Thyroid gland (tissue), 4 donors: ENCODE measurements around the gene LMOD1. TPM values are rescaled to one million over a fixed set of nuclear protein-coding genes. Genes with fewer than 3 reads are reported as not detected.

Experiments
- DNase-seq, 2 donors: peaks; one replicate each; pipeline ENCODE4 v3.0.0-alpha.2; 2019
- H3K27ac ChIP-seq, 3 donors: fragments of 200-600 bp; sonication (generic); 1 replicate in 2 of 3; 2 replicates in 1 of 3; pipeline ENCODE4 v1.5.1; 2016 to 2019; ENCODE audit warnings: mild to moderate bottlenecking in 1 of 3, moderate library complexity in 1 of 3
- H3K27me3 ChIP-seq: fragments of 200-600 bp; sonication (generic); one replicate; pipeline ENCODE4 v1.5.1; 2019
- H3K36me3 ChIP-seq, 2 donors: fragments of 200-600 bp; sonication (generic); one replicate each; pipeline ENCODE4 v1.5.1; 2016 to 2019
- H3K4me1 ChIP-seq, 2 donors: fragments of 200-600 bp; sonication (generic); one replicate each; pipeline ENCODE4 v1.5.1; 2017 to 2019
- H3K4me3 ChIP-seq, 3 donors: fragments of 200-600 bp; sonication (generic); replicated peaks in 1 of 3; 1 replicate in 2 of 3; 2 replicates in 1 of 3; pipeline ENCODE4 v1.5.1; 2016; ENCODE audit warnings: mild to moderate bottlenecking in 1 of 3
- H3K9me3 ChIP-seq: fragments of 200-600 bp; sonication (generic); one replicate; pipeline ENCODE4 v1.5.1; 2017
- POLR2A ChIP-seq, 2 donors: fragments of 450-650 bp; IDR thresholded peaks; one replicate each; pipeline ENCODE4 v1.6.1; 2017; ENCODE audit warnings: antibody characterized with exemption in 2 of 2, mild to moderate bottlenecking in 2 of 2, moderate library complexity in 1 of 2
- WGBS, 2 donors: methylation state at CpG; one replicate each; pipeline ENCODE4 v1.1.5; 2017; 5-methylcytosine and 5-hydroxymethylcytosine counted together
- intact Hi-C: fragments of 100-400 bp; cut with DNase I; formaldehyde crosslinking; loops from one replicate; pipeline ENCODE4 v1.15.1; 2023
- total RNA-seq, 4 donors: library from RNA; depleted of rRNA; stranded (reverse); fragments of >200 nt; gene quantifications; one replicate each; pipeline ENCODE4 v1.2.3, GENCODE V29; 2016
- TF ChIP-seq, protein P1 (sequence below), 6 experiments: fragments of 200-600 bp in 3 of 6; fragments of 450-650 bp in 3 of 6; sonication (generic) in 3 of 6; IDR thresholded peaks; one replicate each; pipeline ENCODE4 v1.5.1; 2016 to 2019; ENCODE audit warnings: antibody characterized with exemption in 6 of 6, mild to moderate bottlenecking in 2 of 6, inconsistent platforms in 1 of 6, moderate library complexity in 1 of 6

LMOD1 gene
- total RNA-seq, 4 donors from 2014 or later, result 30.6 to 50.0 (median 35.9) TPM

DNA sequence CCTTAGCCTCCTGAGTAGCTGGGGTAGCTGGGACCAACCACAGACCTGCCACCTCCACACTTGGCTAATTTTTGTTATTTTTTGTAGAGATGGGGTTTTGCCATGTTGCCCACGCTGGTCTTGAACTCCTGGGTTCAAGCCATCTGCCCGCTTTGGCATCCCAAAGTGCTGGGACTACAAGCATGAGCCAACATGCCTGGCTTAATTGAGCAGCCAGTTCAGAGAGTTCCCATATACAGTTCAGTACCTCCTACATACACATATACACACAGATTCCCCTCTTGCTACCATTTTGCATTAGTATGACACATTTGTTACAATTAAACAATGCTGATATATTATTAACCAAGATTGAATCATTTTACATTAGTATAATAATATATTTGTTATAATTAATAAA is 39.0 kb upstream of the LMOD1 start:
- H3K27me3 ChIP-seq, result no peaks in the 10 kb centered on the region
- 52 to 86% methylated on average over 2 of the region's 2 CpGs for WGBS, 2 donors
- TF ChIP-seq POLR2A (IDR thresholded peaks at IDR 0.05), result no peak
- TF ChIP-seq, protein P1, sequence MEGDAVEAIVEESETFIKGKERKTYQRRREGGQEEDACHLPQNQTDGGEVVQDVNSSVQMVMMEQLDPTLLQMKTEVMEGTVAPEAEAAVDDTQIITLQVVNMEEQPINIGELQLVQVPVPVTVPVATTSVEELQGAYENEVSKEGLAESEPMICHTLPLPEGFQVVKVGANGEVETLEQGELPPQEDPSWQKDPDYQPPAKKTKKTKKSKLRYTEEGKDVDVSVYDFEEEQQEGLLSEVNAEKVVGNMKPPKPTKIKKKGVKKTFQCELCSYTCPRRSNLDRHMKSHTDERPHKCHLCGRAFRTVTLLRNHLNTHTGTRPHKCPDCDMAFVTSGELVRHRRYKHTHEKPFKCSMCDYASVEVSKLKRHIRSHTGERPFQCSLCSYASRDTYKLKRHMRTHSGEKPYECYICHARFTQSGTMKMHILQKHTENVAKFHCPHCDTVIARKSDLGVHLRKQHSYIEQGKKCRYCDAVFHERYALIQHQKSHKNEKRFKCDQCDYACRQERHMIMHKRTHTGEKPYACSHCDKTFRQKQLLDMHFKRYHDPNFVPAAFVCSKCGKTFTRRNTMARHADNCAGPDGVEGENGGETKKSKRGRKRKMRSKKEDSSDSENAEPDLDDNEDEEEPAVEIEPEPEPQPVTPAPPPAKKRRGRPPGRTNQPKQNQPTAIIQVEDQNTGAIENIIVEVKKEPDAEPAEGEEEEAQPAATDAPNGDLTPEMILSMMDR (IDR thresholded peaks at IDR 0.05), result no peak
- no peak overlapping the region for H3K4me3 ChIP-seq
- H3K9me3 ChIP-seq, result no peaks in the 10 kb centered on the region
- peaks cover 4 to 11% of the 10 kb centered on the region in 2 donors for H3K36me3 ChIP-seq
- peak overlapping the region in 2 of 3 donors; percentile 31 to 41 for H3K27ac ChIP-seq
- no peak for DNase-seq
- intact Hi-C loops, result no loop called here
- peaks cover 22 to 26% of the 10 kb centered on the region in 2 donors for H3K4me1 ChIP-seq

GRCh38 chr1:201984446-201984845 is 38.1 kb upstream of the LMOD1 start:
- Histone ChIP-seq H3K9me3 (no peaks in the 10 kb centered on the region), H3K4me3 (peak overlapping the region in 1 of 3 donors; percentile 89), H3K27me3 (no peaks in the 10 kb centered on the region), H3K27ac (peak overlapping the region in 2 of 3 donors; percentile 28 to 95), H3K4me1 (peaks cover 22 to 25% of the 10 kb centered on the region in 2 donors), H3K36me3 (peaks cover 0 to 2% of the 10 kb centered on the region in 2 donors)
- intact Hi-C loops, result no loop called here
- no peak for DNase-seq
- WGBS, 2 donors, result 56 to 71% methylated on average over 3 of the region's 3 CpGs
- no peak for TF ChIP-seq POLR2A (IDR thresholded peaks at IDR 0.05)
- TF ChIP-seq, protein P1 (IDR thresholded peaks at IDR 0.05), result no peak

DNA sequence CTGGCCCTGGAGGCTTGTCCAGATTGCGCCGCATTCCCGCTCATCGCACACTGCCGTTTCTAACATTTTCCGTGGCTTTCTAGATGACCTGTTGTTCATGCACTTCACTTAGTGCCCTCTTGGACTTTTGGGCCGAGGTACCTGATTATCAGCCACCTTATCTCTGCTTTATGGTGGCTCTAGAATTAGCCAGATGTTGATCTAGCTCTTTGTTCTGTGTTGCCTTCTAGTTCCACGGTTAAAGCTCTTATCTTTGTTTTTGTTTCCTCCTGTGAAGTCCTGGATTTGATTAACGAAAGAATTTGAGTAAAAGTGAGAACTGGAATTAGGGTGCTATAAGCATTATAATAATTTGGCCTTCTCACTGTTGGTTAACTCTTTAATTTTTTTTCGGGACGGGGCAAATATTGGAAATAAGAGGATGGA is 37.0 kb upstream of the LMOD1 start:
- intact Hi-C loops, result no loop called here
- 9 to 13% methylated on average over 11 of the region's 11 CpGs for WGBS, 2 donors
- H3K27ac ChIP-seq, result peak overlapping the region; percentile 92 to 95 (median 93)
- no peak for DNase-seq
- TF ChIP-seq POLR2A (IDR thresholded peaks at IDR 0.05), result no peak
- TF ChIP-seq, protein P1 (IDR thresholded peaks at IDR 0.05), result peak in 1 of 6 experiments; percentile 17
- H3K4me1 ChIP-seq, result peaks cover 14% of the 10 kb centered on the region in 2 donors
- H3K4me3 ChIP-seq, result peak overlapping the region; percentile 74 to 89 (median 83)
- H3K9me3 ChIP-seq, result no peaks in the 10 kb centered on the region
- H3K27me3 ChIP-seq, result no peaks in the 10 kb centered on the region
- no peaks in the 10 kb centered on the region for H3K36me3 ChIP-seq

GRCh38 chr1:201982623-201983379 is 36.5 kb upstream of the LMOD1 start, which contains the start of gene RNPEP:
Gene RNPEP (plus strand): TSS chr1:201982648. CDS start chr1:201982667, 19 bp downstream.
- DNase-seq, result peak; percentile 67 to 79
- Histone ChIP-seq H3K4me1 (peaks cover 13 to 14% of the 10 kb centered on the region in 2 donors), H3K27ac (peak within 1 kb of the TSS; percentile 92 to 95 (median 93)), H3K27me3 (no peaks in the 10 kb centered on the region), H3K36me3 (no peaks in the 10 kb centered on the region), H3K4me3 (peak within 1 kb of the TSS; percentile 74 to 89 (median 83)), H3K9me3 (no peaks in the 10 kb centered on the region)
- 0 to 3% methylated on average over 11 to 15 of the region's 80 CpGs for WGBS, 2 donors
- intact Hi-C loops, result no loop called here
- TF ChIP-seq, protein P1 (IDR thresholded peaks at IDR 0.05), result peak in 5 of 6 experiments; percentile 13 to 43 (median 29)
- TF ChIP-seq POLR2A (IDR thresholded peaks at IDR 0.05), result peak in 1 of 2 donors; percentile 88

DNA sequence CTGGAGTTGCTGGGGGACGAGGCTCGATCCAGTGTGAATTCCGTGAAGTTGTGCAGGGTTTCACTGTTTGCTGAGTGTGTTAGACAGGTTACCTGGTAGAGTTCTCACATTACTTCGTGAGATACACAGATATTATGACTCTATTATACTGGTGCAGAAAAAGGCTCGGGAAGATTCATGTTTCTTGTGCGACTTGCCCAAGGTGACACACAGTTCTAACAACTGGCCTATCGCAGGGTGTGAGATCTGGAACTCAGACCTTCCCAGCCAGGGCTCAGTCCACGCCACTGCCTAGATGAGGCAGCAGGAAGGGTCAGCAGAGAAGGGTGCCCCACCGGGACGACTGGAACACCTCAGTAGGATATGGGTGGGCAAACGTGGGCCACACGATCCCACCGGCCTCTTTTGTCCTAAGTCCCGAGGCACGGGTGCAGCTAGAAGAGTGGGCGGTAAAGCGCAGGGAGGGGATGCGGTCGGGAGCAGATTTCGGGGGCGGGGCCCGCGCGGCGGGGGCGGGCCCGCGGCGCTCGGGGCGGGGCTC is 35.8 kb upstream of the LMOD1 start:
- 26 to 48% methylated on average over 8 to 9 of the region's 31 CpGs for WGBS, 2 donors
- Histone ChIP-seq H3K36me3 (no peaks in the 10 kb centered on the region), H3K9me3 (no peaks in the 10 kb centered on the region), H3K27me3 (no peaks in the 10 kb centered on the region), H3K4me1 (peaks cover 13 to 14% of the 10 kb centered on the region in 2 donors), H3K27ac (peak overlapping the region in 2 of 3 donors; percentile 93 to 95), H3K4me3 (peak overlapping the region in 1 of 3 donors; percentile 89)
- no peak for TF ChIP-seq POLR2A (IDR thresholded peaks at IDR 0.05)
- DNase-seq, result peak; percentile 76 to 77
- intact Hi-C loops, result no loop called here
